Effector memory CD4-positive, alpha-beta T cell (primary cell): ENCODE measurements around the gene PLEK.

Experiments
- DNase-seq, 3 donors: peaks; one replicate each; pipeline ENCODE4 v3.0.0-alpha.2; 2020
- H3K27ac ChIP-seq: 2 replicates; pipeline ENCODE4 v1.7.0; 2013; ENCODE audit warnings: mild to moderate bottlenecking, low read length, moderate library complexity; ENCODE audit not compliant: insufficient read depth, poor library complexity, severe bottlenecking
- H3K27me3 ChIP-seq: replicated peaks from 2 replicates; pipeline ENCODE4 v1.7.0; 2013; ENCODE audit warnings: mild to moderate bottlenecking, low read length; ENCODE audit not compliant: insufficient read depth, control insufficient read depth, poor library complexity, severe bottlenecking
- H3K36me3 ChIP-seq: 2 replicates; pipeline ENCODE4 v1.7.0; 2013; ENCODE audit warnings: mild to moderate bottlenecking, low read length, moderate library complexity; ENCODE audit not compliant: control insufficient read depth, insufficient read depth
- H3K4me1 ChIP-seq: 2 replicates; pipeline ENCODE4 v1.7.0; 2013; ENCODE audit warnings: low read length, mild to moderate bottlenecking; ENCODE audit not compliant: control insufficient read depth, insufficient read depth, poor library complexity, severe bottlenecking
- H3K4me3 ChIP-seq: 2 replicates; pipeline ENCODE4 v1.7.0; 2013; ENCODE audit warnings: low read length, low read depth, mild to moderate bottlenecking; ENCODE audit not compliant: insufficient read depth, poor library complexity, severe bottlenecking
- H3K9me3 ChIP-seq: 2 replicates; pipeline ENCODE4 v1.7.0; 2013; ENCODE audit warnings: mild to moderate bottlenecking, low read length, moderate library complexity; ENCODE audit not compliant: control insufficient read depth

Gene PLEK

DNA sequence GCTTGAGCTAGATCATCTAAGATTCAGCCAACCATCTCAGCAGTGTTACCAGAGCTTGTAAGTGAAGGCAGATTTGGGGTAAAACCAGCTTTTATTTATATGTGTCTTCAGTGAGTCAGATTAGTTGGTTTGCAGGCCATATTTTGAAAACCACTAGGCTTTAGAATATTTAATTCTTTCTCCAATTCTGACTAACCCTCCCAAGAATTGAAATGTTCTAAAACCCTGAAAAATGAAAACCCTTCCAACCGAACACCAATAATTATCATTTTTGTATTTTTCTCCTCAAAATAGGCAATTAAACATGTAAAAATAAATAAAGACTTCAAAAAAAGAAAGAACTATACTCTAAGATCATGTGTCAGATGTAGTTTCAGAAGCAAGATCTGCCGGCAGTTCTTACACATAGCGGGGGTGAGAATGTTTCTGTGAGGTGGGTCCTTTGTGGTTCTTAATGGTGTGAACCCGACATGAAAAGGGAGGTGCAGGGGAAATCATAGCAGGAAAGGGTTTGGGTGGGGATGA is 14.2 kb downstream of the PLEK start:
- Histone ChIP-seq H3K4me3 (no peak overlapping the region), H3K27ac (no peak overlapping the region), H3K9me3 (no peaks in the 10 kb centered on the region), H3K27me3 (no peaks in the 10 kb centered on the region), H3K4me1 (peaks cover 3% of the 10 kb centered on the region), H3K36me3 (no peaks in the 10 kb centered on the region)
- DNase-seq = no peak

DNA sequence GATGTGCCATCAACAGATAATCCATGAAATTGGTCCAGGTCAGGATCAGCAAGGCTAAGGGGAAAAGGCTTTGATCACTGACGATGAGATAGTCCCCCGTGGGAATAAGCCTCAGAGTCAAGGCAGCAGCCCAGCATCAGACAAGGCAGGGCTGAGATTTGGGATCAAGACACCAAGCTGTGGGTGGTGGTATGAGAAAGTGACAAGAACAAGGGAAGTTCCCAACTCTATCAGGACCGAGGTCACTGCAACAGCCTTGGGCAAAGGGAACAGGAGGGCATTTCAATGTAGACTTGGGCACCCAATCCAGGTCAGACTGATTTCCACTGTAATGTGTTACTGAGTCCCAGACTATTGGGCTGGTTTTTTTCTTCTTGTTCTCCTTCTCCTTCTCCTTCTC is 18.7 kb downstream of the PLEK start:
- peaks cover 18% of the 10 kb centered on the region for H3K4me1 ChIP-seq
- no peak overlapping the region for H3K4me3 ChIP-seq
- no peak for DNase-seq
- no peaks in the 10 kb centered on the region for H3K36me3 ChIP-seq
- no peak overlapping the region for H3K27ac ChIP-seq
- no peaks in the 10 kb centered on the region for H3K27me3 ChIP-seq
- no peaks in the 10 kb centered on the region for H3K9me3 ChIP-seq

DNA sequence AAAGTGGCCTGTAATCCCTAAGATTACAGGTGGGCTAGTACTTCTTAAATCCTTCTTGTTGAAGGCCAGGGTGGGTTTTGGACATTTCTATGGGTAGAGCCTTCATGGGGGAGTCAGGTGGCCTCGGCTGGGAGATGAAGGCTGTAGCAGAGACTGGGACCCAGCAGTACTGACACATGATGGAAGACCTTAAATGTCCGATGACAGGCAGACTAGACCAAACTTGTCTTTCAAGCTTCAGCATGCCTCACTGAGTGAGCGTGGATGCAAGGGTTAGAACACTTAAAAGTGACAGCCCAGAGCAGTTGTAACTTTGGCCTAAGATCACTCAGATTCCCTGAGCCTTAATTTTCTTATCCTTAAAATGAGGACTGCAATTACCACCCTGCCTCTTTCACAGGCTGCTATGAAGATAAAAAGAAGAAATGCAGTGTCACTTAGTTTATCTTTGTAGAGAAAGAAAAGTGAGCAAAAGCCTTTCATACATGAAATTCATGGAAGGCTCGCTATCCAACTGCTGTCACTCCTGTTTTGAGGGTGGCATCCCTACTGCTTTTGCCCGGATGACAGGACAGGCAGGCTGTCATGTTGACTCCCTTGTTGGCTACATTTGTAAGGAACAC is 19.5 kb downstream of the PLEK start:
- Histone ChIP-seq H3K27me3 (no peaks in the 10 kb centered on the region), H3K4me1 (peaks cover 18% of the 10 kb centered on the region), H3K9me3 (no peaks in the 10 kb centered on the region), H3K4me3 (no peak overlapping the region), H3K27ac (no peak overlapping the region), H3K36me3 (no peaks in the 10 kb centered on the region)
- no peak for DNase-seq

DNA sequence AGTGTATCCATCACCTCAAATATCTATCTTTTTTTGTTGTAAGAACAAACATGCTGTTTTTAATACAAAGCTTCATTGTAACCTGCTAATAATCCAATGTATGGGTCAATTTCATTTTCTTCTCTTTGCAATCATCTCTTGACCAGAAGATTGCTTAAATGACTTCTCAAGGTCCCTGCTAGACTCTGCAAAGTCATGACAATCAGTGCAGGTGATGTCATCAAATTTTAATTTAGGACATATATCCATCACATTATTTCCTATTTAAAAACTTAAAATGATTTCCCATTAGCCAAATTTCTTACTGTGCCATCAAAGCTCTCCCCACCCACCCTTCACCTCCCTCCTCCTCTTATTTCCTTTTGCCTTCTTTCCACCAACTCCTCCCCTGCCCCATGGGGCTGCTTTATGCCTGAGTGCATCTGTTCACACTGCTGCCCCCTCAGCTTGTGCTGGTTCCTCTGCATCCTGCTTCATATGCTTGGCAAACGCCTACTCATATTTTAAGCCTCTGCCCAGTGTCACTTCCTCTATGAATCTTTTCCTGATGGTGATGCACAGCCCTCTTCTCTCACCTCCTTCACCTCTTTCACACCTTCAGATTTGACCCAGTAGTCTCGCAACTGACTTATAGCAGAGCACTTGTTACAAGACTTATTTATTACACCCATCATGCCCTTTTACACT is 20.3 kb downstream of the PLEK start:
- no peak overlapping the region for H3K4me3 ChIP-seq
- DNase-seq = no peak
- no peaks in the 10 kb centered on the region for H3K36me3 ChIP-seq
- H3K27me3 ChIP-seq = no peaks in the 10 kb centered on the region
- H3K9me3 ChIP-seq = no peaks in the 10 kb centered on the region
- peaks cover 14% of the 10 kb centered on the region for H3K4me1 ChIP-seq
- H3K27ac ChIP-seq = no peak overlapping the region

DNA sequence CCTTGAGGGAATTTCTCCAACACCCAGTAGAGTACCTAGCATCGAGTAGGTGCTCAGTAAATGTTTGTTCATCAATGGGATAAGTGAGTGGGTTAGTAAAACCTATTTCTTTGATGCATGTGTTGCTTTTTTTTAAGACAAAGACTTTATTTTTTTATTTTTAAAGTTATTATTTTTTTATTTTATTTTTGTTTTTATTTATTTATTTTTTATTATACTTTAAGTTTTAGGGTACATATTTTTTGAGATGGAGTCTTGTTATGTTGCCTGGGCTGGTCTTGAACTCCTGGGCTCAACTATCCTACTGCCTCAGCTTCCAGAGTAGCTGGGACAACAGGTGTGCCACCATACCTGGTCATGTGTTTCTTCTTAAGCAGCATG is 20.8 kb downstream of the PLEK start:
- Histone ChIP-seq H3K27ac (no peak overlapping the region), H3K36me3 (no peaks in the 10 kb centered on the region), H3K4me3 (no peak overlapping the region), H3K27me3 (no peaks in the 10 kb centered on the region), H3K9me3 (no peaks in the 10 kb centered on the region), H3K4me1 (peaks cover 14% of the 10 kb centered on the region)
- DNase-seq = no peak

DNA sequence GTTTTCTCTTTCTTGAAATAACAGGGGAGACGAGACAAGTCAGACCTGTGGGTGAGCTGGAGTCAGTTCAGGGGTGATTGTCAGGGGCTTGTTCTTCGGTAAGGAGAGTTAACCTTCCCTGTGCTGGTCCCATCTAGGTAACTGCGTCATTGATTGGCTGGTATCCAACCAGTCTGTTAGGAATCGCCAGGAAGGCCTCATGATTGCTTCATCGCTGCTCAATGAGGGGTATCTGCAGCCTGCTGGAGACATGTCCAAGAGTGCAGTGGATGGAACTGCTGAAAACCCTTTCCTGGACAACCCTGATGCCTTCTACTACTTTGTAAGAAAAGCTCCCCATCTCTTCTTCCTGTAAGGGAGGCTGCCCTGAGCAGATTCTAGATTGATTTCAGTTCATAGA is 21.3 kb downstream of the PLEK start:
- Histone ChIP-seq H3K27ac (no peak overlapping the region), H3K4me1 (peaks cover 14% of the 10 kb centered on the region), H3K36me3 (no peaks in the 10 kb centered on the region), H3K4me3 (no peak overlapping the region), H3K27me3 (no peaks in the 10 kb centered on the region), H3K9me3 (no peaks in the 10 kb centered on the region)
- DNase-seq = no peak

DNA sequence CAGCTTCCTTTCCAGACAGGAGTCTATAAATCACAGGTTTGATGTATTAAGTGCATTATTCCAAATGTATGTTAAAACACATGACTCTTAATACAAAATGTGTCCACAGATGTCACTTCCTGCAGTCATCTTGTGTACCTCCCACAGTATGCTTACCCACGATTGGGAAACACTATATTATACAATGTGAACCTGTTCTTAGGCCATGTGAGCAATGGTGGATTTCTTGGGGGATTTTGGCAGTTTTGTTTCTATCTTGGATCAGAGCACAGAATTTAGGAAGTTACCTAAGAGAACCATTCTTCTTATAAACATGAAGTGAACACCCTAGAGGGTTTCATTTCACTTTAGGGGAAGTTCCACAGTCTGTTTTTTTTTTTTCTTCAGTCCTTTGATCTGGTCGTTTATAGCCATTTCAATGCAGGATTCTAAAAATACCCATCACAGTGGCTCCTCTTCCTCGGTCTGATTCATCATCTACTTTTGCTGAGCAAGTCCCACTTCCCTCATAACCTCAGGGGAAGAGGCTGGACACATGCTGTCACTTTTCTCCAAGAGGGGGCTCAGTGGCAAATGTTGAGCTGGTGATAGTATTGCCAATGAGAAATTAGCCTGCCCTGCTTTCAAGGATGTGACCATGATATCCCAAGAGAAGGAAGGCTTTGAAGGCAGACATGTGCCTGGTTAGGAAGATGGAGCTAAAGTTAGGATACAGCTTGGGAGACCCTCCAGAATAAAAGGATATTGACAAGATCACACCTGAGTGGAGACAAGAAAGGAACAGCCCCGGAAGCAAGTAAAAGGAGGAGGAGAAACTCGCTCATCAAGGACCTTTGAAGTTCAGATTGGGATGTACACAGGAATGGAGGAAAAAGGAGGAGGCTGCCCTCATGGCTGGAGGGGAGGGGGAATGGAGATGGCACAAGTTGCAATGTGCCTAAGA is 22.6 kb downstream of the PLEK start:
- no peak for DNase-seq
- Histone ChIP-seq H3K27me3 (no peaks in the 10 kb centered on the region), H3K4me1 (peaks cover 14% of the 10 kb centered on the region), H3K9me3 (no peaks in the 10 kb centered on the region), H3K36me3 (no peaks in the 10 kb centered on the region), H3K4me3 (no peak overlapping the region), H3K27ac (peak overlapping the region; percentile 38)

DNA sequence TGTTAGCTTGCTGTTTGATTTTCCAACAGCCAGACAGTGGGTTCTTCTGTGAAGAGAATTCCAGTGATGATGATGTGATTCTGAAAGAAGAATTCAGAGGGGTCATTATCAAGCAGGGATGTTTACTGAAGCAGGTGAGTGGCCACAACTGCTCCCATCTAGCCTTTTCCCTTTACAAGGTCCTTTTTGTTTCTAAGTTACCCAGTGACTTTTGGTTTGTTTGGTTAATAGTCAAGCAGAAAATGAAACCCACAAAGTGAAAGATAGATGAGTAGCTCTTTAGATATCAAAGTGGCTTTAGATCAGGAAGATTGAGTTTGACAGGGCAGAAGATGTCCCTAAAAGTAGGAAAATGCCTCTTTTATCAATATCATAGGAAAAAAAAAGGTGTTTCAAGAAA is 23.3 kb downstream of the PLEK start:
- peaks cover 14% of the 10 kb centered on the region for H3K4me1 ChIP-seq
- no peaks in the 10 kb centered on the region for H3K36me3 ChIP-seq
- H3K27ac ChIP-seq = no peak overlapping the region
- no peak for DNase-seq
- no peaks in the 10 kb centered on the region for H3K9me3 ChIP-seq
- H3K27me3 ChIP-seq = no peaks in the 10 kb centered on the region
- no peak overlapping the region for H3K4me3 ChIP-seq

DNA sequence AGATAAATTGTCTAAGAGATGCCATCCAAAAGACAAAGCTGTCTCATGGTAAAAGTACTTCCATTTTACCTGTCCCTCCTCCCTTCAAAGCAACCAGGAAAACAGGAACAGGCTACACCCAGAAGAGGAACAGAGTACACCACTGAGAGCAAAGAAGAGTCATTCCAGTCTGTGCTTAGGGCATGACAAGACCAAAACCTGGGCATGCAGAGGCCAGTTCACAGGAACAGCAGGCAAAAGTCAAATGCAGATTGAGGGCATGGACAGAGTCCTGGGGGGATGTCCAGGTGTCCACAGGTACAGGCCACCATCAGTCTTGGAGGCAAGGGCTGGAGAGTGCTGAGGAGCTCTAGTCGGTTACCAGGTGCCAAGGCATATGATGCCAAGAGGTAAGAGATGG is 23.7 kb downstream of the PLEK start:
- Histone ChIP-seq H3K36me3 (no peaks in the 10 kb centered on the region), H3K27me3 (no peaks in the 10 kb centered on the region), H3K4me1 (peaks cover 14% of the 10 kb centered on the region), H3K27ac (no peak overlapping the region), H3K9me3 (no peaks in the 10 kb centered on the region), H3K4me3 (no peak overlapping the region)
- DNase-seq = no peak

DNA sequence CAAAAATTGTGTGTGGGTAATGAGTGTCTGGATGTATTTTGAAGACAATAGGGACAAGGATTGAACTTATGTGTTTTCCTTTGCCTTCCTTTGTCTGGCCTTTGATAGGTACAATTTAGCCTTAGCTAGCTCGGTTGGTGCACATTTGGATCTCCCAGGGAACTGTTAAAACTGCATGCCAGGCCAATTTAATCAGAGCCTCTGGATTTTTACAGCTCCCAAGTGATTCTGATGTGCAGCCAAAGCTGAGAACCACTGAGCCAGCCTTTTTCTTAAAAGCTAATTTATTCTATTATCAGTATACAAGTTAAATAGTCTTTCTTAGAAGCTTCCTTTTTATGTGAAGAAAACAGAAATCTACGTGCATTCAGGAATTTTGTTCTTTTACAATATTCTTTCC is 25.0 kb downstream of the PLEK start:
- DNase-seq = no peak
- Histone ChIP-seq H3K36me3 (no peaks in the 10 kb centered on the region), H3K4me1 (peaks cover 14% of the 10 kb centered on the region), H3K27ac (no peak overlapping the region), H3K4me3 (no peak overlapping the region), H3K27me3 (no peaks in the 10 kb centered on the region), H3K9me3 (no peaks in the 10 kb centered on the region)
